DMS79 (cell line): ENCODE measurements around the gene SSNA1.
A peak's percentile ranks its signal among the peaks of the same experiment; 100 is the strongest.
"Not testable (repeated sequence)": the region's sequence is repeated elsewhere in the genome, so short reads cannot be mapped to it uniquely, and the experiment has no call there.

ENCODE experiments used
- DNase-seq: peaks from one replicate; lab custom pipeline; 2025; lab: John Stamatoyannopoulos, UW

The SSNA1 gene

GRCh38 chr9:137233143-137233980, 44.9 kb downstream of the SSNA1 start:
- no peak for DNase-seq

GRCh38 chr9:137234055-137234697, 45.7 kb downstream of the SSNA1 start:
- no peak for DNase-seq

GRCh38 chr9:137234758-137235423, 46.4 kb downstream of the SSNA1 start:
- no peak for DNase-seq

- DNase-seq, result no peak
These were observed 47.2 kb downstream of the SSNA1 start for GRCh38 chr9:137235424-137236237.

GRCh38 chr9:137236238-137236935, 47.9 kb downstream of the SSNA1 start:
- peak; percentile 71 for DNase-seq

- no peak for DNase-seq
These were observed 48.5 kb downstream of the SSNA1 start for GRCh38 chr9:137236936-137237421.

GRCh38 chr9:137237759-137238726, 49.6 kb downstream of the SSNA1 start:
- no peak for DNase-seq

- not testable (repeated sequence) for DNase-seq
These were observed 51.2 kb downstream of the SSNA1 start for GRCh38 chr9:137239541-137240200.
